Activated naive CD4-positive, alpha-beta T cell (primary cell): ENCODE results near the gene SMIM9.

Experiments
- DNase-seq, 4 experiments: peaks; one replicate each; lab custom pipeline; 2025; lab: John Stamatoyannopoulos, UW

The SMIM9 gene

DNA sequence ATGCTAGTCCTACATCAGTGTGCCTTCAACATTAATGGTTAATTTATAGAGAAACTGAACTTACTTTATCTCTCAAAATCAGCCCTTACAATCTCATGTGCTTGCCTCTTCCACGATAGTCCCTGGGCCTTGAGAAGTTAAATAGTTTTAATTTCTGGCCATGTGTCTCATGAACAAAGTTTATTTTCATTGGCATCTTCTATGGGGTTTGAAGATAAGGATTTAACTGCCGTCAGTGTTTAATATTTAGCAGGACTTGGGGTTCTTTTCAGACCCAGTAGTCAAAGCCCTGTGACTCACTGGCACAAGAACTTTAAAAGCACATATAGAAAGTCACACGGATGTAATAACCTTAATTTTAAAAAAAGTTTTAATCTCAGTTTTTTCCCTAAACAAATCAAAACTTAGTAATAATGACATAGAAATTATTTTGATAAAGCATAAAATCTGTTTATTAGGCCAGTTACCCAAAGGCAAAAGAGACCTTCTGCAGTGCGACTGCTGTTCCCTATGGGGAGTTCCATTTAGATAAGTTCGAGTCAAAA, 19.1 kb downstream of the SMIM9 start:
- DNase-seq, result no peak

DNA sequence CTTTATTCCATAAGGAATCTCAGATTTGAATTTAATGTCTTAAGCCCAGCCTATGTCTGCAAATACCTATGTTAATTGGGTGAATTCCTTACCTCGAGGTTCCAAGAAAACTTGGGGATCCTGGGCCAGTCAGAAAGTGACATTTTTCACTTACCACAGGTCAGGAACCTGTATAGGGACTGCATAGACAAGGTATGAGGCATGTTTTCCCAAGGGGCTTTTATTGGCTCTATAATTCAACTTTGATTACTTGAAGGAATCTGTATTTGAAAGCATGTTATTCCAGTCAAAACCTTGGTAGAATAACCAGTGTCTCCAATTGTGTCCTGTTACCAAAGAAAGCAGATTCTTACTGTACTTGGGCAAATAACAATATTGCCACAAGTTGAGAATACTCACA, 20.7 kb downstream of the SMIM9 start:
- no peak for DNase-seq

DNA sequence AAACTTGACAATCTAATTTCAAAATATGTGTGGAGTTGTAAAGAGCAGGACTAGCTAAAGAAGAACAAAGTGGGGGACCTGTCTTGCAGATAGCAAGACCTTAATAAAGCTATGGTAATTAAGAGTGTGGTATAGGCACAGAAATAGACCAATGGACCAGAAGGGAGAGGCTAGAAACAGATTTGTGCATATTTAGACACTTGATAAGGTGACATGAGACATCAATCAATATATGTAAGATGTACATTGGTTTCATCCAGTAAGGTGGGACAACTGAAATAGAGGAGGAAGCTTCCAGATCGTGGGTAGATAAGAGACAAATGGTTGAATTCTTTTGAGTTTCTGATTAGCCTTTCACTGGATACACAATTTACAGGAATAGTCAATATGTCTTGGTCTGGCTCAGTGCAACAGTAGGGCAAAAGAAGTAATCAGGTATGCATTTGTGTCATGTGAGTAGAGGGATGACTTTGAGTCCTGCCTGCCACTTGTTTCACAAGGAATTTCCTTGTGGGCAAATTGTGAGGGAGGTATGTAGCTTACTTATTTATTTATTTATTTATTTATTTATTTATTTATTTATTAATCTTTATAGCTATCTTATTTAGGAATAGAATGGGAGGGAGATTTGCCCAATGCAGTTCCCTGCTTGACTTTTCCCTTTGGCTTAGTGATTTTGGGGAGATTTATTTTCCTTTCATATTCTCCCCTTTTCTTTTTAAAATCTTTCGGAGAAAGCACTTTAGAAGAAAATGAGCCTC, 21.9 kb downstream of the SMIM9 start:
- DNase-seq, result no peak

DNA sequence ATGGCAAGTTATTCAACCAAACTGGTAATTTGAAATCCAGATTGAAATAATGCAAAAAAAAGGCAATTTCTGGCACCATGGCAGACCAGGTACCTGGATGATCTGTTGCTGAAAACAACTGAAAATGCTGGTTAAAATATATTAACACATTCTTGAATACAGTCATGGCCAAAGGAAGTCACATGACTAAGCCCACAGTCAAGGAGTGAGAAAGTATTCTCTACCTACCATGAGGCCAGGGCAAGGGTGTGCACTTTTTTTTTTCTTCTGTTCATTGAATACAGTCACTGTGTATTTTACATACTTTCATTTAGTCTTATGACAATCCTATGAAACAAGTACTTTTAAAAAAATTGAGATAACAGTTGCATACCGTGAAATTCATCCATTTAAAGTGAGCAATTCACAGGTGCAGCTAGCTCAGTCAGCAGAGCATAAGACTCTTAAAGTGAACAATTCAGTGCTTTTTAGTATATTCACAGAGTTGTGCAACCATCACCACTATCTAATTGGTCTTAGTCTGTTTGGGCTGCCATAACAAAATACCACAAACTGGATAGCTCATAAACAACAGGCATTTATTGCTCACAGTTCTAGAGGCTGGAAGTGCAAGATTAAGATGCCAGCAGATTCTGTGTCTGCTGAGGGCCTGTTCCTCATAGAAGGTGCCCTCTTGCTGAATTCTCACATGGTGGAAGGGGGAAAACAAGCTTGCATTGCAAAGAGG, 24.4 kb downstream of the SMIM9 start:
- DNase-seq, result no peak

DNA sequence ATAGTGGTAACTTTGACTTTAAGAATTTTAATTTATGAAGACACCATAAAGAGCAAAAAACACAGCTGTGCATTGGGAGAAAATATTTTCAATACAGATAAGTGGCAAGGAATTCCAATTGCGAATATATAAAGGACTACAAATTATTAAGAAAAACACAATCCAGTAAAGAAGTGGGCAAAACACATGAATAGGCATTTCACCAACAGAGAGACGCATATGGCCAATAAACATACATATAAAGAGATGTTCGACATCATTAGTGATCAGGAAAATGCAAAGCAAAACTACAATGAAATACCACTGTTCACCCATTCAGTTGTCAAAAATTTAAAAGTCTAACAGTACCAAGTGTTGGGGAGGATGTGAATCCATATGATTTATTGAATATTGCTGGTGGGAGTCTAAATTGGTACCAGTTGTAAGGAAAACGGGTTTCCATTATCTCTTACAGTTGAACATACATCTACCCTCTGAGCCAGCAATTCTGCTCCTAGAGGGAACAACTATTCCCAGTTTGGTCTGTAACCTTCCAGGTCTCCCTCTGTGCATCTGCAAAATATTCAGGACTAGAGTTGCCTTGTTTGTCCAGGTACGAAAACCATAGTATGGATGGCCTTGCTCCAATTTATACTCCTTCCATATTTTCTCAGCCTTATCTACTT, 27.5 kb downstream of the SMIM9 start:
- no peak for DNase-seq

DNA sequence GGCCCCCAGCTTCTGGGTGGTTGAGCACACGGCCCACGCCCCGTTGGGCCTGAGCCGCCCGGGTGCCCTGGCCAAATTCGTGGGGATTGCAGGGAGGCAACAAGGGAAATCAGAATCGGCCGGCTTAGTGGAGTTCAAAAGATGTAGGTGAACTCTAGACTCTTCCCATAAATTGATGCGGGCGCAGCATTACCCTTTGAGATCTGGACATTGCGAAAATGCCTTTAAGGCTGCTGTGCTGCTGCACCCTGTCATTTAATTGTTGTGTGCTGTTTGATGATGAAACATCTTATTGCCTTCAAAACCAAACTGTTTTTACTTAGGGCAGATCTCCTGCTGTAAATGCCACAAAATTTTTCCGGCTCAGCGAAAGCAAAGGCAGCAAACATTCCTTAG, 28.8 kb downstream of the SMIM9 start:
- DNase-seq, result no peak

DNA sequence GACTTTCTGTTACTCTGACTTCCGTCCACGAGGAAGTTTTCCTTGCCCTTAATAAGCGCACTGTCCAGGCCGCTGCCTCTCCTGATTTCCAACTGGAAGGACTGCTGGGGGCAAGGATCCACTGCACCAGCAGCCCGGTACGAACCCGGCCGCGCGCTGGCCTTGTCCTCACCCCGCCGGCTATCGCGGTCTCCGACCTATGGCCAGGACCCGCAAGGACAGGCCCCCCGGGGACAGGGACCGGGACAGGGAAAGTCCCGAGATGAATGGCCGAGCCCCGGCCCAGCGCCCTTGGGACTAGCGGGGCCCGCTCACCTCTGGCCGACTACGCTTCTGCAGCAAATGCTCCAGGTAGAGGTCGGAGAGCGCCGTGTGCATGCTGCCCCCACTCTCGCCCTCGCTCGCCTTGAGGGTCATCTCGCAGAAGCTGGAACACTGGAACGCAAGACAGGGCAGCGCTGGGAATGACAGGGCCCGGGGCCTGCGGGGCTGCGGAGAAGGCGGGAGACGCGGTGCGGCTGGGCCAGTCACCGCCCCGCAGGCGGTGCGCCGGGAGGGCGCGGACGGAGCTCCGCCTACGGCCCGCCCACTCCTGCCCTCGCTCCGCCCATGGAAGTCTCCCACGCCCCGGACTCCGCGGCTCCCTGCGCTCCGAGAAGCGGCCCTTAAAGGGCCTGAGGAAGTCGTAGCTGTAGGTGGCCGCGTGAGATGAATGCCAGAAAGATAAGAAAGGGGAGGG, 29.3 kb downstream of the SMIM9 start, which contains the start of gene MPP1:
Gene MPP1 (minus strand): TSS at position 529 of the 739 bp plus-strand sequence. CDS start 112 bp downstream, at position 417.
- DNase-seq, result peak in 3 of 4 experiments; percentile 20 to 65 (median 44)

DNA sequence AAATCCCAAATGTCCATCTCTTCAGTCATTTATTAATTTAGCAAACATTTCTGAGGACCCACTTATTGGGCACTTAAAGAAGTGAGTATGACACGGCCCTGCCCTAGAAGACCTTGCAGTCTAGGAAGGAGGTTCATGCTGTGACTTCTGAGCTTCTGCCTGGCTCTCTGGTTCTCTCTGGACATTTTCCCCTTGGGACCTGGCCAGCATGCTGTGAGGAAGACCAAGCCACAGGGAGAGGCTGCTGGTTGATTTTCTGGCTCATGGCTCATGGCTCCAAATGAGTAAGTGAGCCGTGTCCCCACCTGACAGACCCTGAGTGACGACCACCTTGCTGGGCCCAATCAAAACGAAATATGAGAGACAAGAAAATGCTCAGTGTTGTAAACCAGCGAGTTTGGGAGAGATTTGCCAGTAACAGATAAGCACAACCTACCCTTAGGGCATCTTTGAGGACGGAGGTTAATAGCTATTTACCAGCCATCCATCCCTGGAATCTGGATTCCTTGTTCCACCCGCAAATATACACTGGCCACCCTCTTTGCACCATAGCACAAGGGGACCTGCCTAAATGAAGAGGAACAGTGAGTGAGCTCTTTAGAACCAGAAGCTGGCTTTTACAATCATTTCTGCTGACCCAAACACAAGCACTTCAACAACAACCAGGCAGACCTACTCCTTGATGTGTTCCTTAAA, 30.1 kb downstream of the SMIM9 start:
- no peak for DNase-seq

DNA sequence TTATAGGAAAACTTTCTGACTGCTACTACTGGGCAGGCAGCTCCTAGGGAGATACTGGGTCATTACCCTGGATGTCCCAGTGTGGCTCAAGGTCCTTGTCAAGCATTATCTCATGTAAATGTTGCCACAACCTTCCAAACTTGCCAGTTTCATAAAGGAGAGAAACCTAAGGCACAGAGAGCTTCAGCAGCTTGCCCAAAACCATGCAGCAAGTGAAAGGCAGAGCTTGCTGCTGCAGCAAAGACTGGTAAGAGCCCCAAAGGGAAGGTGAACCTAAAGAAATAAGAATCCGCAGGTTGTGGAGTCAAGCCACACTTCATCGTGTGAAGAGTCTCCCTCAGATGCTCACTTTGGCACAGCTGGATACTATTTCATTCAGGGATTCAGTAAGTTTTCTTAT, 31.5 kb downstream of the SMIM9 start:
- no peak for DNase-seq

DNA sequence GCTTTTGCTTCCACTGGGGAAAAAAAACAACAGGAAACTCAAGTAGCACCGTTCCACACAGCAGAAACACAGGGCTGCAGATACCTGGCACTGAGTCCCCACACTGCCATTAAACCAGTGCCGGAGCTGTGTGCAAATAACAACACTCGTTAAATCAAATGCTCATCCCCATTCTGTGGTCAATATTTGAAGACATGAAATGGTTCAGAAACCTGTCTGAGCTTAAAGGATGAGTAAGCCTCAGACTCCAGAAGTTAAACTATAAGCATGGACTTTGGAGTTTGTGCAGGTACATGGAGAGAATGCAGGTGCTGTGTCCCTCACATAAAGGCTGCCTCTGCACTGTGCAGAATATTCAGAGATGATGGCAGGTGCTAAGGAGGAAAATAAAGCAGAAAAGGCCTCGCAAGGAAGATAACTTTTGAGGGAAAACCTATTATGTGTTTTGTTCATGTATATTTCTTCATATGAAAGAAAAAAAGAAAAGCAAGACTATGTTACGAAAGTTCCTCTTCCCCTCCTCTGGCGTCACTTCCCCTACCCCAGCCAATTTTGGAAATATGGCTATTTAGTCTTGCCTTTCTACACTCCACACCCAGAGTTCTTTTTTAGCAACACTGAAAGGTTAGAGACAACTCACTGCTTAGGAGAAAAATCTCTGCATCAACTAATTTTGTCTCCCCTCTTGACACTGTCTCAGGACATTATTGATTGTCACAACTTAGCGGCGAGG, 33.8 kb downstream of the SMIM9 start:
- DNase-seq, result no peak

DNA sequence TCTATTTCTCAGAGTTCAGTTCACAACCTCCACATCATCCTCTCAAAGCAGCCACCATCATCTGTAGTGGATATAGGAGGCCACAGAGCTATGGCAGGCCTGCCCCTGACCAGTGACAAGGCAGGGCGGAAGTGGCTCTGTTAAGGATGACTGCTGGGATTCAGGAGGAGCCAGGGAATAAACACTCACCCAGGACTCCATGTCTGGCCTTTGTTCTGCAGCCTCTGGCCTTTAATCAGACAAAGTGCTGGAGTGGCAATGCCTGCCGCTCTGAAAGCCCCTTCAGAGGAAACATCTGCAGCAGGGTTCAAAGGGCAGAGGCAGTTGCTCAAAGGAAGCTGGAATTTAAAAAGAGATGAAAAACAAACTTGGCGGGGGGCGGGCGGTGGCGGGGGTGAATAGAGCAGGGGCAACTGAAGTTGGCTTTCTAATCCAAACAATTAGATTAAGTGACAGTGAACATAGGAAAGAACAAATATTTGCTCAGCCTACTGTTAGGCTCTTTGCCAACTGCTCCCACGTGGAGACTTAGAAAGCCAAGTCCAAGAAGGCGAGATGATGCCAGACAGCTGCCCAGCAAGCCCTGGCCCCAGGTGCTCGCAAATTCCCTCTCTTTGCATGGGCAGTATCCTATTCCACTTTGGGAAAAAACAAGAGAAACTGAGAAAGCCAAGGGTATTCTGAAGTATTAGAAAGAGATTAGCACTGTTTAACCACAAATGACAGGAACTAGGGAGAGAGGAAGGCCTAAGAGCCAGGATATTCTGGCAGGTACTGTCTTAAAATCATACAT, 34.7 kb downstream of the SMIM9 start:
- no peak for DNase-seq

DNA sequence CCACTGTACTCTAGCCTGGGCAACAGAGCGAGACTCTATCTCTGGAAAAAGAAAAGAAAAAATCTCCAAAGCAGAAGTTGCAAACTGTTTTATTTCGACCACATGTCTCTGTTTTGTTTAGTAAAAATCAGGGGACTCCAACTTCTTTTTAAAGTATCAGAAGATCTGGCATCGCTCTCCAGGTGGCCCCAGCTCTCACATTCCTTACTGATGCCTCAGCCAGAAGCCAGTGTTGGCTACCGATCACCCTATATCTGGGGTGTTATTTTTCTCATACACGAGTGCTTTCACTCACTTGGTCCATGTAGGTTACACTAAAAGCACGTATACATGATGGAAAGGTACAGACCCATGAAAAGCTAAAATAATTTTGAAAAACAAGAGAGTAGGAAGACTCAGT, 37.5 kb downstream of the SMIM9 start:
- no peak for DNase-seq

DNA sequence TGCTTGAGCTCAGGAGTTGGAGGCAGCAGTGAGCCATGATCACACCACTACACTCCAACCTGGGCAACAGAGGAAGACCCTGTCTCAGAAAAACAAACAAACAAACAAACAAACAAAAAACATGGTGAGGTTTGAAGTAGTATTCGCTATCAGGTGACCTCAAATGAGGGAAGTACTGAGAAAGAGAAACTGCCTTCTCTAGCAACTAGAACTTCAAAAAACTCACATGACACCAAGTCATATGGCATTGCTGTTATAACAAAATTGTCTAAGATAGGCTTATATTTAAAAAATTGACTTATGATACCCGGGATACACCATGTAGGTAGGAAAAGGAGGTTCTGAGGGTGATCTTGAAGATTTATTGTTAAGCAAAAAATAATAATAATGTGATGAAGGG, 39.4 kb downstream of the SMIM9 start:
- no peak for DNase-seq

DNA sequence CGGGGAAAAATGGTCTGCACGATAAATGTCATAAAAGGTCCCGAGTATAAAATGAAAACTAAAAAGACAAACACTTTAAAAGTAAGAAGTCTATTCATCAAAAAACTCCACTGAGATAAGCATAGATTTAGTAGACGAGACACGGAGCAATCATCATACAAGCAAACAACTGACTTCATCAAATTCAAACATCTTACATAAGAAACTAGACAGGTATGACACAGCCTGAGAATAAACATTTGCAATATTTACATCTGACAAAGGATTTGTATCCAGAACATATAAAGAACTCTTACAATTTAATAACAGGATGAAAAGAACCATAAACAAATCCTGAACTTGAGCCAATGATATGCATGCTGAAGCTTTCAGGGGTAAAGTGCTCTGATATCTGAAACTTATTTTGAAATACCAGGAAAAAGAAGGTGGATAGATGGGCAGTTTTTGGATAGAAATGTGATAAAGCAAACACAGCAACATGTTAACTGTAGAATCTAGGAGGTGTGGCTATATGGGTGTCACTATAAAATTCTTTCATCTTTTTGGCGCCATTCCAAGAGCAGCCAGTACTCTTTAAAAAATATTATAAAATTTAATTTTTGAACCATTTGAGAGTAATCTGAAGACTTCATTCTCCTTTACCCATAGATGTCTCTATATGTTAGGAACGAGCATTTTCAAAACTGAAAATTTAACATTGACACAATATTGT, 41.2 kb downstream of the SMIM9 start:
- DNase-seq, result no peak

DNA sequence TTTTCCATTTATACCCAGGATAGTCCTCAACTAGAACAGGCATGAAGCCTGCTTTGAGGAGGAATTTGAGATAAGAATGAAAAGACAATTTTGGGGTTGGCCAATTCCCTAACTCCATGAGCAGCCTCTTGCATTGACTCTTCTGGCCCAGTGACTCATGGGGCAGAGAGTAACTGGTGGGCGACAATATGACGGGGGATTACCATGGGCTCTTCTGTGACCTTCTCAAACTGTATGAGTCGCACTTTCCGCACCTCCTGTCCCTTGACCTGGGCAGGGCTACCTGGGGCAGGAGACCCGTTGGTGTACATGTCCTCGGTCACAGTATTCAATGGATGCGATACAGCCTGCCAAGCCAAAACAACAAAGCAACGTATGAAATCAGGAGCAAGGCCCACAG, 42.5 kb downstream of the SMIM9 start:
- DNase-seq, result no peak

DNA sequence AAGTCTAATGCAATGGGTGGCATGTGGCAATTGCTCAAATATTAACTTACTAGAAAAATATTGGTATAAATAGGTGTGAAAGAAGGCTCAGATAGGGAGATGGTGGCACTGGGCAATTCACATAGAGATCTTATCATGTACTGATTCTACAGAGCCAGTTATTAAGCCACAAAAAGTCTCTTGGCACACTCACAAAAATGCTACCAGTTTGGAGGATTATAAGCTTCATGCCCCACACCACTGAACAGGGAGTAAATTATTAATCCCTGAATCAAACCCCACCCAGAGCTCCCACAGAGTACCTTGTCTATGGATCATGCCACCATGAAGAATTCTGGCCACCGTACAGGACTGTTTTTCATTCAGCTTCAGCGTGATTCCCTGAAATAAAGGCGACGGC, 43.0 kb downstream of the SMIM9 start:
- DNase-seq, result no peak

DNA sequence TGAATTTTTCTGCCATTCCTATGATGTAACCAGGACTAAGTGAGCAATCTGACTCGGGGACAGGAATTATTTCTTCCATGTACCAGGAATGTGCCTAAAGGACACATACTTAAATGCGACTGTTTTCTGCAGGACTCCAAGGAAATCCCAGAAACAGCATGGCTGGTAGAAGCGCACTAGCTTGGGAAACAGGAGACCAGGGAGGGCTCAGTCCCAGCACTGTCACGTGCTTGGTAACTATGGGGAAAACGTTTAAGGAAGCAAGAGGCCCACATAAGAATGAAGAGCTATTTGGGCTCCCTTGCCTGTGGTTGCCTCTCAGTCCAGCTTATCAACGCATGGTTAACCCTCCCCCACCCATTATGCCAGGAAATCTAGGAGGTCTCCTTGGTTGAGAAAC, 48.7 kb downstream of the SMIM9 start:
- no peak for DNase-seq

DNA sequence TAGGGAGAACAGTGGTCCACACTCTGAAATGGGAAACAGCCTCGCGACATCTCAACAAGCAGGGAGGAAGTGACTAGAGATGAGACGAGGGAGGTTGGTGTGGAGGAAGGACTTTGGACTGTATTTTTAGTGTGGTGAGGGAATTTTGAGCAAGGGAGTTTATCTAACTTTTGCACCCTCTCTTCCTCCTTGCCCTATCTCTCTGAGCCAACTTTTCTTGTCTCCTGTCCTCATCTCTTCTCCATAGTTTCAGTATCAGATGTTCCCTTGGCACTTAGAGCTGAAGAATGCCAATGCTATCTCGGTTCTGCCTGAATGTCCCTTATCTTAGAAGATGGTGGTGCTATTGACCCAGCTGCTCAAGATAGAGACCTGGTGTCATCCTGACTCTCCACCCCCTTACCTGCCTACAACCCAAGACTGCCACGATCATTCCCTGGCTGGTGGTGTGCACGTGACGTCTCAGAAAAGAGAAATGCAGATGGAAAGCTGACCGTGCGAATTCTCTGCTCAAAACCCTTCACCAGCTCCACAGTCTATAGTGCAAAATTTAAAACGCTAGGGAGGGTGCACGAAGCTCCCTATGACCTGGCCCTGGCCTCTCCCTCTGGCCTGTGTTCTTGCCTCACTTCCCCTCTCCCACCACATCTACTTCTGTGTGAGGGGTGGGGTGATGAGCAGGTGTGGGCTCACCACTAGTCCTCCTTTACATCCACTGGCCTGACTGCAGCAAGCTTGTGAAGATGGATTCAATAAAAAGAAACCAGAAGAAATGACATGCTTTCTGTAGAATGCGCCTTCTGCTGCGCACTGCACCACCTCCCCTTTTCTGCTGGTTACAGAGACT, 50.1 kb downstream of the SMIM9 start:
- DNase-seq, result no peak
